ENCODE measurements around the gene LHPP. TPM values are rescaled to one million over a fixed set of nuclear protein-coding genes. Genes with fewer than 3 reads are reported as not detected.
"Not testable (repeated sequence)": the region's sequence is repeated elsewhere in the genome, so short reads cannot be mapped to it uniquely, and the experiment has no call there.

LHPP gene
- polyA plus RNA-seq, 2 of the 4 experiments (the other 2 are of a cell fraction) = 14.4 to 18.6 TPM

DNA sequence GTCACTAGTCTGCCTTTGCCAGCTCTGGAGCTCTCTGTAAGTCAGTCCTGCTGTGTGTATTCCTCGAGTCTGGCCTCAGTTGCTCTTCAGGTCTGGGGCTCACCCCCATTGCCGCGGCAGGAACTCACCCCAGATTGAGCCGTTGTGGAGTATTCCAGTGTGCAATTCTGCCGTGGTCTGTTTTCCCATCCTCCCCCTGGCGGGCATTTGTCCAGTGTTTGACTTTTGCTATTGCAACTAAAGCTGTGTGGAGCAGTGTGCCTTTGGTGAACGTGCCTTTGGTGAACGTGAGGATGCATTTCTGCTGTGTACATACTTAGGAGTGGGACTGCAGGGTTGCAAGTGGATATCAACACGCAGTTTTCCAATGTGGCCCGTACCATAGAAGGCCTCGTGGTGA is 148.1 kb downstream of the LHPP start:
- no peak for DNase-seq (ENCODE audit: low read depth in 1 of 2, low spot score in 1 of 2)
- 70% methylated on average over 11 of the region's 11 CpGs for WGBS (ENCODE audit: missing lambda C conversion rate)
- POLR2A ChIA-PET = no interaction called here
- CTCF ChIA-PET = interaction anchor here (0.6 to 0.7 kb wide), 2 partner anchors 44 to 1099 kb away, joined by 3 to 4 read pairs; no protein-coding TSS in a partner anchor
- no peak for ATAC-seq
- TF ChIP-seq RFX5 (IDR thresholded peaks at IDR 0.05) = no peak
- no peak for TF ChIP-seq ZC3H11A (IDR thresholded peaks at IDR 0.05)
- no peak for TF ChIP-seq HMGXB4 (CRISPR knock-in tag; IDR thresholded peaks at IDR 0.05; ENCODE audit: borderline replicate concordance)
- TF ChIP-seq HOXB13 (CRISPR knock-in tag; IDR thresholded peaks at IDR 0.05; ENCODE audit: low read depth) = no peak
- TF ChIP-seq CTCF (IDR thresholded peaks at IDR 0.05) = no peak
- no peak for TF ChIP-seq ZSCAN20 (CRISPR knock-in tag; IDR thresholded peaks at IDR 0.05)
- TF ChIP-seq FOSL2 (IDR thresholded peaks at IDR 0.05) = no peak
- no peak for TF ChIP-seq FOSL2 (CRISPR knock-in tag; IDR thresholded peaks at IDR 0.05)
- no peak for TF ChIP-seq JUNB (IDR thresholded peaks at IDR 0.05)
- no peak for TF ChIP-seq RNF2 (IDR thresholded peaks at IDR 0.05; ENCODE audit: borderline replicate concordance, low read depth)
- no peak for TF ChIP-seq ZFP36 (IDR thresholded peaks at IDR 0.05; ENCODE audit: borderline replicate concordance, partially characterized antibody)
- TF ChIP-seq FOSB (CRISPR knock-in tag; IDR thresholded peaks at IDR 0.05) = no peak
- no peak for TF ChIP-seq CEBPB (IDR thresholded peaks at IDR 0.05)
- TF ChIP-seq, protein P1, sequence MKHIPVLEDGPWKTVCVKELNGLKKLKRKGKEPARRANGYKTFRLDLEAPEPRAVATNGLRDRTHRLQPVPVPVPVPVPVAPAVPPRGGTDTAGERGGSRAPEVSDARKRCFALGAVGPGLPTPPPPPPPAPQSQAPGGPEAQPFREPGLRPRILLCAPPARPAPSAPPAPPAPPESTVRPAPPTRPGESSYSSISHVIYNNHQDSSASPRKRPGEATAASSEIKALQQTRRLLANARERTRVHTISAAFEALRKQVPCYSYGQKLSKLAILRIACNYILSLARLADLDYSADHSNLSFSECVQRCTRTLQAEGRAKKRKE (CRISPR knock-in tag; IDR thresholded peaks at IDR 0.05; ENCODE audit: low read depth) = no peak
- no peak for TF ChIP-seq KDM1A (IDR thresholded peaks at IDR 0.05; ENCODE audit: low read depth)
- TF ChIP-seq SREBF2 (IDR thresholded peaks at IDR 0.05) = no peak
- TF ChIP-seq GATA3 (IDR thresholded peaks at IDR 0.05; ENCODE audit: borderline replicate concordance) = no peak
- no peak for TF ChIP-seq TP53 (CRISPR knock-in tag; IDR thresholded peaks at IDR 0.05)
- TF ChIP-seq ESRRA (IDR thresholded peaks at IDR 0.05; ENCODE audit: borderline replicate concordance, low read length) = no peak
- TF ChIP-seq POLR2A (IDR thresholded peaks at IDR 0.05; ENCODE audit: low read length) = no peak
- TF ChIP-seq HOXB5 (CRISPR knock-in tag; IDR thresholded peaks at IDR 0.05) = no peak
- Histone ChIP-seq H3K4me3 (no peak overlapping the region), H3K9me3 (no peaks in the 10 kb centered on the region), H3K4me2 (no peak overlapping the region), H3K27ac (no peak overlapping the region), H3K4me1 (peaks cover 4% of the 10 kb centered on the region; the same call in 1 of the 3 replicates)
- FAIRE-seq = no peak

- ATAC-seq, H3K27ac ChIP-seq: not testable (repeated sequence)
- 92% methylated on average over 14 of the region's 19 CpGs for WGBS (ENCODE audit: missing lambda C conversion rate)
Measured at GRCh38 chr10:124610186-124610585, 148.6 kb downstream of the LHPP start.

GRCh38 chr10:124610851-124611250 is 149.2 kb downstream of the LHPP start:
- ATAC-seq = not testable (repeated sequence)

More at GRCh38 chr10:124610186-124610585, 148.6 kb downstream of the LHPP start:
- H3K9me3 ChIP-seq; H3K4me2 ChIP-seq; CTCF ChIA-PET; DNase-seq (ENCODE audit: low read depth in 1 of 2, low spot score in 1 of 2); H3K4me3 ChIP-seq; H3K4me1 ChIP-seq; POLR2A ChIA-PET; FAIRE-seq: not testable (repeated sequence)

More at GRCh38 chr10:124610851-124611250, 149.2 kb downstream of the LHPP start:
- H3K4me3 ChIP-seq; H3K4me1 ChIP-seq; H3K4me2 ChIP-seq; POLR2A ChIA-PET; FAIRE-seq; DNase-seq (ENCODE audit: low read depth in 1 of 2, low spot score in 1 of 2); CTCF ChIA-PET; H3K9me3 ChIP-seq; H3K27ac ChIP-seq: not testable (repeated sequence)
- WGBS (ENCODE audit: missing lambda C conversion rate) = 94% methylated on average over 12 of the region's 17 CpGs
